GM19372 (cell line): ENCODE data around the gene PTCH1.

ENCODE experiments used
- ATAC-seq: cut with Tn5 transposase; IDR thresholded peaks from one replicate; pipeline ENCODE4 v1.9.1; 2021; ENCODE audit warnings: mild to moderate bottlenecking, low read depth, moderate library complexity; ENCODE audit not compliant: unreplicated experiment

PTCH1 gene

DNA sequence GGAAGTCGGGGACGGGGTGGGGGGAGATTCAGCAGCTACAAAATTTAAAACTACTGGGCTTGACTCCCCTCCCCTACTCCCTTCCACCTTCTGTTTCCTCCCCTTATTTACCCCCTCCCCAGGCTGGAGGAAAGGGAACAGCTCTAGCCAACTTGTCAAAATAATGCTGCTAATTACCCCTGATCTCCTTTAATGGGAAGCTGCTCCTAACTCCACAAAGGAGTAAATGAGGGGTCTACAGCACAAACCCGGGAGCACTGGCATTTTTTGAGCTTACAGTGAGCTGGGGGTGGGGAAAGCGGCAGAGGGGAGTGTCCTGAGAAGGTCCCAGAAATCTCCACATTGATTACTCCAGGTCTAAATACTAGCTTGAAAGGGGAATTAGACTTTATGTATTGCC is 3.1 kb downstream of the PTCH1 start:
- ATAC-seq = no peak

DNA sequence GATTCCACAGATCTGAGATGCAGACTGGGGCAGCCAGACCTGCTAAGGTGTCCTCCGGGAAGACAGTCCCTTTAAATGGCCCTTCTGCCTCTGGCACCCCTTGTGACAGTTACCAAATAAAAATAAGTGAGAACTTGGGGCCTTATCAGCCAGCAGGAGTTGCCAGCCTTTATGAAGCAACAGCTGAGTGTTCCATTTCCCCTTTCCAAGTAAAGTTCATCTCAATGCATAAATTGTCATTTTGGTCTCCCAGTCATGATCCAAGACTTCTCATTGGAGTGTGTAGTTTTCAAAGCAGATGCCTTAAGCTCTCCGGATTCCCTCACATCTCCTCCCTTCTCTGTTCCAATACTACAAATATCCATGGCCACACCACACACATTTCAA is 4.1 kb downstream of the PTCH1 start:
- ATAC-seq = no peak

DNA sequence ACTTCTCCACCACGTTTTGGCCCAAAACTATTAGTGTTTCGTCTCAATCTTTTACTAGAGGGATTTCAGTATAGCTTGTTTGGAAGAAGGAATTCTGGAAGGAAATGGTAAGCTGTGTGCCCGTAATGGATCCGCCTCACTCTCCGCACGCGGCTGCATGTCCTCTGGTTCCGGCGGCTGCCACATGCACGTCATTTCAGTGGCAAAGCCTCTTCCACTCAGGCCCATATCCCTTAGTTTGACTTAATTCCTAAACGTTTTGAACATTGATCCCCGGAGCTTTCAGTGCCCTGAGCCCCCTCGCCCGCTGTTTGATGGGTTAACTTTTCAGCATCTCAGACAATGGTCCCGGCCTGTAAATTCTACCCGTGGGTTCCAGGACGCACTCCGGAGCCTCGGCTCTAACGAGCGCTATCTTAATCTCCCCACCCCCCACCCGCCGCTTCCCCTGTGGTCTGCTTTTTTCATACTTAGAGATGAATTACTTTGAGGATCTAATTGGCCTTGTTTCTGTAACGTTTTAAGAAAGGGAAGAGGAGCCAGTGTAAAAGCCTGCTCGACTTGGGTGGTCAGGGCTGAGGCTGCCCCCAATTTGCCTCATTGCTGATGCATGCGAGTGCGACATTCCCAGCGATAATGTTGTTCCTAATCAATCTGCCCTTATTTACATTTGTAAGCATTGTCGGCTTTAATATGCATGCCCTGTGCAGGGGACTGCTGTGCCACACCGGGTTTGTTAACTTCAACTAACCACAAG is 4.6 kb downstream of the PTCH1 start:
- ATAC-seq = no peak

DNA sequence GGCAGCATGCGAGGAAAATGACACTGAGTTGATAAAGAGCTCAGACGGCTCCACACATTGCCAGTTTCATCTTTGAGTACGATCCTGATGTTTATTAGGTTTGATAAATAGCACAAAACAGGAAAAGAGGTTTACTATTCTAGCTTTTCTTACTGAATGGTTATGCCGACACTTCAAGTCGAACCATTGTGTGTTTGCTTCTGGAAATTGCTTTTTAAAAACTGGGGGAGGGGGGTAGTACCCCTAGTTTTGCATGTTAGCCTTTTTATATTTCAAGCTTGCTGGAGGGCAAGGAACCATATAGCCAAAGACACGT is 5.2 kb downstream of the PTCH1 start:
- ATAC-seq = no peak

DNA sequence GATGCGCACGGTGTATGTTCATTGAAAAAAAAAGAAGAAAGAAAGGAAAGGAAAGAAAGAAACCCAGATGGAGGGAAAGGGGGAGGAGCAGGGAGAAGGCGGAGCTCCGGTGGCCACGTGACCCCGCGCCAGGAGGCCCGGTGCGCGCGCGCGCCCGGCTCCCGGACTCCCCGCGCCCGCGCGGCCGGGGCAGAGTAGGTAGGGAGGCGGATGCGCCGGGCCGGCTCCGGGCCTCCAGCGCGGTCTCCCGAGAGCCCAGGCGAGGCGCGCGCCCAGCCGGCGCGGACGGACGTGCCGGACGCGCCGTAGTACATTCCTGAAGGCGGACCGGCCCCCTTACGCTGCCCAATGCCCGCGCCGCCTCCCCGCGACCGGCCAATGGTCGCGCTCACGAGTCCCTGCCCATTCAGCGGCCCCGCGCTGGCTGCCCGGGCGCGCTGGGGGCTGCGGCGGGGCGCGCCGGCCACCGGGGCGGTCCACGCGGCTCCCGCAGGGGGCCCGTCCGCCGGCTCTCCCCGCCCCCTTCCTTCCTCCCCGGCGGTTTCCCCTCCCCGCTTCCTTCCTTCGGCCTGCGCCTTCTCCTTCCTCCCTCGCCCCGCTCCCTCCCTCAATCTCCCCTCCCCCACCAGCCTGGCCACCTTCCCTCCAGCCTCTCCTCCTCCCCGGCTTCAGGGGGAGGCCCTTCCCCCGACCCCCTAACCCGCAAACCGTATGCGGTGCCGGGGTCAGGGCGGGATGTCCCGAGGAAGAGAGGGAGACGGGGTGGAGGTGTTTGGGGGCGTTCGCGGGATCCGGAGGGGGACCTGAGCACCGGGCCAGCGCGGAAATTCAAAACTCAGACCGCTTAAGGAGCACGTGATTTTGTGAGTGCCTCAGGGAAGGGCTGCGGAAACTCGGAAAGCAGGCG is 5.8 kb downstream of the PTCH1 start:
- peak; percentile 41 for ATAC-seq

DNA sequence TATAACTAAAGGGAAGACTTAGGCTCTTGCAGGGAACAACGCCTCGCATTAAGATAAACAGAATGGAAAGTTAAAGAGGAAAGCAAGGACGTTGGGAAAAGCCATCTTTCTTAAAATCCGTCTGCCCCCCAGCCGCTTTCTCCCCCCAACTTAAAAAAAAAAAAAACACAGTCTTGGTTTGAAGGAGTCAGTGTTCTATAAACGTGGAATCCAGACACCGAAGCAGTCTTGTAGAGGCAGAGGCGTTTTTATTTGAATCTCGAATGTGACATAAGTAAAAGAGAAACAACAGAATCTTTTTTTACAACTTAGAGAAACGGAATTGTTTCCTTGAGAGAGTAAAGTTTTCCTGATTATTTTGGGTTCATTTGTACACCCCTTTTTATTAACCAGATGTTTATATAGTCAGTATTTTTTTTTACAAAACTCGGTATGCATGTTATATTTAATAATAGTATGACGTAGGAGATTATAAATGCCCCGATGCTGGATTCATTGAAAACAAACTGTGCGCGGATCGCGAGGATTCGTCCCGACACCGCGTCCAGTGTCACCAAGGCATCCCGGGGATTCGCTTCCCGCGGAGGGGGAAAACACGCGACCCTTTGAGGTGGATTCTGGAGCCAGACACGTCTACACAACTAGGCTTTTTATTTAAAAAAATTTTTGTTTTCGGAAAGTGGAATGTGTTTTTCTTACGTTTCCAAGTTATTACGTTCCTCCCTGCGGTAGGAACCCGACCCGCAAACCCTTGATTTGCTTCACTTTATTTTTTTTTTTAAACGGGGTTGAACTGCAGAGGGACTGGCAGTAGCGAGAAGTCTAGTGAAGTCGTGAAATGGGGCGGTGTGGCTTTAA is 6.7 kb downstream of the PTCH1 start:
- no peak for ATAC-seq

DNA sequence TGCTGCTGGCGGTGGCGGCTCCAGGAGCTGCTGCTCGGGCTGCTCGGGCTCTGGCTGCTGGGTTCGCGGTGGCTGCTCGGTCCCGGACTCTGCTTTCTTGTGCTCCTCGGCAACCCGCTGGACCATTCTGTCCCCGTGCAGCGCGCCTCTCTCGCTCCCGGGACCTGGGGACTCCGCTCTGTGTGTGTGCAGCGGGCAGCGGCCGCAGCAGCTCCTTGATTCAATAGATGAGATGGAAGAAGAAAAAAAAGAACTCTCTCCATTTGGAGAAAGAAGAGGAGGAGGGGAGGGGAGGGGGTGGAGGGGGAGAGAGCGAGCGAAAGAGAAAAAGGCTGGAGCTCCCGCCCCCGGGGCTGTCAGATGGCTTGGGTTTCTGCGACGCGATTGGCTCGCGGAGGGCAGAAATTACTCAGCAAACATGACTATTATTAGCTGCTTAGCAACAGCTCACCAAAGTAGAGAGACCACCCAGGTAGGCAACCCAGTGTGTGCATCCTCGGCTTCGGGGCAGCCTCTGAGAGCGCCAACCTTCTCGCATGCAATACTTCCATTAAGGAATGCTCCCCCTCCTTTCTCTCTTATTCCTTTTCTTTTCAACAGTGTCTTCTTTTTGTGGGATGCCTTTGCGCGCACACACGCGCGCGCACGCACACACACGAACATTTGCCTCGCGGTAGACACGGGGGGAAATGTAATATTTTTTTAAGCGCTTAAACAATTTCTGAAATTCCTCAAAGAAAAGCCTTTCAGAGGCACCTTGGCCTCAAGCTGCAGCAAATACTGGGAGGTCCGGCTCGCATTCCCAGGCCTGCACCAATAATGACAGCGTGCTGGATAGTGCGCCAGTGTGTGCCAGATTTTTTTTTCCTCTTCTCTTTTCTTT is 7.6 kb downstream of the PTCH1 start:
- no peak for ATAC-seq

DNA sequence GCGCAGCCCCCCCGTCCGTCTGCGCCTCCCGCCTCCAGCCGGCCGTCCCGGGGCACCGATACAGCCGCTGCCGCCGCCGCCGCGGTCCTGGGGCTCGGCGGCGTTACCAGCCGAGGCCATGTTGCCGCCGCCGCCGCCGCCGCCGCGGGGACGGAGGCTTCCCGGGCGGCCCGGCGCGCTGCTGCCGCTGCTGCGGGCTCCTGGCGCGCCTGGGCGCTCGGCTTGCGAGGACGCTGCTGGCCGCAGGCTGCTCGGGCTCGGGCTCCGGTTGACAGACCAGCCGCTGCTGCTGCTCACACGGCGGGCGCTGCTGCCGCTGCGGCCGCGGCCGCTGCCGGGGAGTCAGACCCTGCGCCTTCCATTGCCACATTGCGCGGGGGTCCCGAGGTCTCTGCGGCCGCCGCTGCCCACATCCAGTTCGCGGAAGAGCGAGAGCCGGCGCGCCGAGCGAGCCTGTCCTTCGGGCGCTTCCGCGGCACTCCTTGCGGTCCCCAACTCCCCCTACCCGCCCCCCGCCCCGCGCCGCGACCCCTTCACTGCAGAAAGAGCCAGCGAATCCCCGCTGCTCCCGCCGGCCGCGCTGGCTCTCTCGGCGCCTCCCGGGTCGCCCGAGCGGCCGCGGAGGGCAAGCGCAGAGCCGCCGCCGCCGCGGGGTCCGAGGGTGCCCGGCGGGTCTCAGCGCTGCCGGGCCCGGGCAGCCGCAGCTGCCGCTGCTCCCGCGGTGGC is 8.4 kb downstream of the PTCH1 start:
- no peak for ATAC-seq

DNA sequence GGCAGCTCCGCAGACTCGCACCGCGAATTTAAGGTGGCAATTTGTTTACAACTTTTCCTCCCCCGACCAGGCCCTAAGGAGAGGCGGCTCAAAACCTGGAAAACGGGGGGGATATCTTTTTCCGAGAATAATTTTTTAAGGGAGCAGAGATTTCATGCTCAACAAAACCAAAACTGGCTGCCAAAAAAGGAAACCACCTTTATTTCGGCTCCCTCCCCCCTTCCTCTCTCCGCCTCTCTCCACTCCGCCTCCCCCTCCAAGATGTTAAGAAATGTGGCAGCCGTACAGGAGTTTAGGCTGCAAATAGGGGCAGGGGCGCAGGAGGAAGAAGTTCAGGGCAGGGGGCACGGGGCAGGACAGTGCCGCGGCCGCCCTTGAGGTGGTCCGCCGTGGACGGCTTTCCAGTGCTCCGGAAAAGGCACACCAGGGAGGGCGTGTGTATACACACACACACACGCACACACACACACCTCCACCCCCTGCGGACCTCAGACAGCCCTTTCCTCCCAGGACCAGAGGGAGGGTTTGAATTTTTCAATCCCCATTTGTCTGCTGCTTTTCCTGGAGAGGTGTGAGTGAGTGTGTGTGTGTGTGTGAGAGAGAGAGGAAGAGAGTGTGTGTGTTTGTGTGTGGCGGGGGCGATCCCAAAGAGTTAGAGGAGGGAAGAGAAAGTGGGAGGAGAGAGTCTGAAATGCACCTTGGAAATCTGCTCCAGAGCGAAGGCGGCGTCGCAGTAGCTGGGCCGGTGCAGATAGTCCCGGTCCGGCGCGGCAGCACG is 9.1 kb downstream of the PTCH1 start:
- ATAC-seq = no peak

DNA sequence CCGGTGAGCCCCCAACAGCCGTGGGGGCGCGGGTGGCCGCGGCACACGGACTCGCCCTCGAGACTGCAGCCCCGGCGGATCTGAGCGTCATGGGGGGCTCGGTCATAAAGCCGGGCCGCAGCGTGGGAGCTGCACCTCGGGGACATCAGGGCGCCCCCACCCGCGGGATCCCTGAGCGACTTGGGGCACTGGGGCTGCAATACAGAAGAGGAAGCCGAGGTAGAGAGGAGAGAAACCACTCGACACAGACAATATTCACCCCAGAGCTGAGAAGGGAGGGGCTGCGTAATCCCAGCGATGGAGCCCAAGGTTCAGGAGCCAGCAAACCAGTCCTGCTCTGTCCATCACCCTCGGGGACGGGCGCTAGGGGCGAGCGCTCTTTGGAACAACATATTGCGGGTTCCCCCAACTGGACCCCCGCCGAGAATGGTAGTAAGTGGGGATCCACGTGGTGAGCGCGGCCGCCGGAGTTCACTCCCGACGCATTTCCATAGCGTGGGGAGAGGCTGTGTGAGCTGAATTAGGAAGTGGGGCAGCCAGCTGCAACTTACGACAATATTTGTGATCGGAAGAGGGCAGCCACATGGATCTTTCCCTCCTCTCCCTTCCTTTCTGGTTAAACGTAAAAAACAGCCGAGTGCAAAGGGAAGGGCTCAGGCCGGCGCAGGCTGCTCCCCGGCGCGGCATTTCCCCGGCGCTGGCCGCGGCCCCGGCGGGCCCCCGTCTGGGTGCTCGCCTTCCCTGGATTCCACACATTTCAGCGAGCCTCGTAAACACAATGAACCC is 9.9 kb downstream of the PTCH1 start:
- ATAC-seq = no peak

DNA sequence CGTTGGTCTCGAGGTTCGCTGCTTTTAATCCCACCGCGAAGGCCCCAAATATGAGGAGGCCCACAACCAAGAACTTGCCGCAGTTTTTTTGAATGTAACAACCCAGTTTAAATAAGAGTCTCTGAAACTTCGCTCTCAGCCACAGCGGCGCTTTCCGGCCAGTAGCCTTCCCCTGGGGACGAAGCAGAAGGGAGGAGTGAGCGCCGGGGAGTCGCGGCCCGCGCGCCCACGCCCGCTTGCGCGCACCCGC is 10.4 kb downstream of the PTCH1 start:
- ATAC-seq = no peak

DNA sequence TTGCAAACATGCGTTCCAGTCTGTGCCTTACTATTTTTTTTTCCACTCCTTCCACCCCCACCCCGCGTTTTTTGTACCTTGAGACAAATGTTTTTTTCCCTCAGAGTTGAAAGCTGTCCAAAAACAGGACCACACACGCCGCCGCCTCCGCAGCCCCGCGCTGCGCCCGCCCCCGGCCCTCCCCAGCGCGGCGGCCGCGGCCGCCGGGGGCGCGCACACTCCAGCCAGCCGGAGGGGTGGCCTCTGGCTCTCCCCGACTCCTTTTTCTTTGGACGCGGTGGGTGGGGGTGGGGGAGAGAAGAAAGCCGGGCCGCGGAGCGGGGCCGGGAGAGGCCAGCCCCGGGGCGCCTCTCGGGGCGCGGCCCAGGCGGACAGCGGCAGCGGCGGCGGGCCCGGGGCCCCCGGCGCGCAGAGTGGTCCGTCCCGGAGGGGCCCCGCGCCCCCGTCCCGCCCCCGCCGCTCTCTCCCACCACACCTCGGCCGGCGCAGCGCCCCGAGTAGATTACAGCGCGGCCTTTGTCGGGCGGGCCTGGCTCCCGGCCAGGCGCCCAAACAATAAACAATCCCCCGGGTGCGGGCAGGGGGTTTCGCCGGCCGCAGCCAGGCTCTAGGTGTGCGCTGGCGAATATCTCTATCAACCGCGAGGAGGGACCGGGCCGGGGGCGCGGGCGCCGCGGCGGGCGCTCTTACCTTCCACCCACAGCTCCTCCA is 10.9 kb downstream of the PTCH1 start:
- no peak for ATAC-seq

DNA sequence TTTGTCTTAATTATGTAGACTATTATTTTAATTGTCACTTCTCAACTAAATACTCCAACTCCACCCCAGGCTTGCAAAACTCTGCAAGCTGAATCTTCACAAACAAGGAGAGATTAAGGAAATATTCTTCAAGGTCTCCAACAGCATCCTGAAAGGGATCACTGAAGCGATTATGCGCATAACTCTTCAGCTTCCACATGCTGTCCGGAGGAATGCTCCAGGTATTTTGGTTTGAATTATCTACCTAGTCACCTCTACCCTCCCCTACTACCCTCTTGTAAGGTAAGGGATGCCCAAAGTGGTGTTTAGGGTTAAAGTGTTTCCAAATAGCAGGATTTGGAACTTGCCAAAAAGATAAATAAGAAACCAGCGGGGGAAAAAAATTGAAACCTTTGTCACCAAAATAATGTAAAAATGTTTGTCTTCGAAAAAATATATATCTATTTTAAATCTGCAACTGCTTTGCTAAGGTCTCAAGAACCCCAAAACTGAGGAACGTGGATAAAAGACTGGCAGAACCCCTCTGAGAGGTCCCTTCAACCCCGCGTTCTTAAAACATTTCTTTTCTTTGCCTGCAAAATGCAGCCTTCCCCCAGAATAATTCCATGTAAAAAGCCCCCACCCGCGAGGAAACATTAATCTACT is 11.6 kb downstream of the PTCH1 start:
- ATAC-seq = no peak

DNA sequence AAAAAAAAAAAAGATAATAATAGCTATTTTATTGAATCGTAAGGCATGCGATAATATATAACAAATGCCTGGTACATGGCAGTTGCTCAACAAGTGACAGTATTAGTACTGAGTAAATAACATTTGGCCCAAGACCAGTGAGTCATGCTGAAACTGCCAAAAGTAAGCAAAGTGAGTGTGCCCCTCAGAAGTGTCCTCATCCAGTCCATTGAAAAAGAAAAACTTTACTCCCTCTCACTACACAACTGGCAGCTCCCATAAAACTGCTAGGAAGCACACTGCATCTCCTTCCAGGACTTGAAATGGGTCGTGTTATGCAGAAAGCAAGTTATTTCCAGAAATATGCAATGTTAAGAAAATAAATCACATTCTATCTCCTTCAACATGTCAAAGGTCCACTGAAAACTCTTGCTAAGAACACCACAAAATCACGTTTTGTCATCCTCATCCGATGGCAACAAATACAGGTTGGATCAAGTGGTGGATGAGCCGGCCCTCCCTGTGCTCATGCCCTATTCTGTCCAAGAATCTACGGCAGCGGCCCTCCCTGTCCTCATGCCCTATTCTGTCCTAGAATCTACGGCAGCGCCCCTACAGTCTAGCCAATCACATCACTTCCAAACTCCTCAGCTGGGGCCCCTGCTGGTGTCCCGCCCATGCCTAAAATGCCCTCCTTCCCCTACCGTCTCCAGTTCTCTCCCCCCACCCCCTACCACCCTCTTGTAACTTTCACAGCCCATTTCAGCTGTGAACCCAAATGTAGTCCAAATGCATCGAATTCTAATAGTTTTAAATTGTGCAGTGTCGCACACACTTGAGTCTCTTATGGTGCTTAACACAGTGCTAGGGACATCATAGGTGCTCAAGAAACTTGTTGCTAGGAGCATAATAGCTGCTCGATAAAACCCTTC is 12.5 kb downstream of the PTCH1 start:
- no peak for ATAC-seq

DNA sequence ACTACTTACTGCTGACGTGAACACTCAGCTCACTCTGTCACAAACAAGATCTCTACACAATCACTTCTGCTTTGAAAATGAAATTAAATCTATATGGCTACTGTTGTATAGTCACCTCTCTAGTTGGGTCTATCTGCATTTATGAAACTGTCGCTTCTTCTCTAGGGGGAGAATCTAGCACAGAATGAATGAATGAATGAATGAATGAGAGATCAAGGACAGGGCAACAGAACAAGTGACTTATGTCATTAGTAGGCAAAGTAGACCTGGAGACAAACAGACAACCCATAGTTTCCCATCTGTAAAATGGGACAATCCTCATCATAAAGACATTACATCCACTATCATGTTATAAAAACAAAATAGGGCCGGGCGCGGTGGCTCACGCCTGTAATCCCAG is 13.4 kb downstream of the PTCH1 start:
- no peak for ATAC-seq

DNA sequence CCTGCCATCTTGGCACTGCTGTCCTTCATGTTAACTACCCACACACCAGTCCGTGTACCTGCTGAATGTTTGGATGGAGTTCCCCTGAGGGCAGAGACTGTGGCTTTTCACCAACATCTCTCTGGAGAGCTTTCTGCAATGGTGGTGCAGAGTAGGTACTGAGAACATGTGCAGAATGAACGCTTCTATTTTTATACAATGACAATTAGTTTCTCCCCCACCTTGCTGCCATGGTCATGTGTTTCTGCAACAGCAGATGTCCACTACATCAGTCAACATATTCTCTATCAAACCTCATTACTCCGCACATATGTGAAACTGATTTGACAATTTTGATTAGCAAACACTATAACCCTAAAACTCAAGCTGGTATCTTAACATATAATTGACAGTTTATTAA is 14.5 kb downstream of the PTCH1 start:
- ATAC-seq = no peak
